ENCODE results near the gene RPS21.

DNA sequence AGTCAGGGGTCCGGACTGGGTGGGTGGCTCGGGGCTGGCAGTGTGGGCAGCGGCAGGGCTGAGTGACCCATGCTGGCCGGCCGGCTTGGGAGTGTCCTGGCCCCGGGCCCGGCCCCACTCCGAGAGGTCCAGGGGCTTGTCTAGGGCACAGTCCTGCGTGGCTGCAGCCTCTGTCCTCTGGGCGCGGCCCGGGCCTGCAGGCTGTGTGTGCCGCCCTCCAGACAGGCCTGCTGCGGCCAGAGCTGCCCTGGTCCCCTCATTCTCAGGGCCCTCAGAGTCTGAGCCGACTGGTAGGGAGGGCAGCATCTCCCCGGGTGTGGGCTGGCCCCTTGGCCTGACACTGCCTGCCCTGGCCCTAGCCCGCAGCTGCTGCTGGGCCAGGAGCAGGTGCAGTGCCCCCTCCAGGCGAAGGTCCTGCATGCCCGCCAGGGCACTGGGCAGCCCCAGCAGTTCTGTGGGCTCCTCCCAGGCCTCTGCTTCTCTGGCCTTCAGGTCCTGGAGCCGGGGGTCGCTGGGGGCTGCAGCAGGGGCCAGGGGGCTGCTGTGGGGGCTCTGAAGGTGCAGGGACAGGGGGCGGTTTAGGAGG, 27.1 kb downstream of the RPS21 start:
- TF ChIP-seq YY1 (IDR thresholded peaks at IDR 0.05; ENCODE audit: insufficient read depth, insufficient read length) (no peak), ZNF274 (IDR thresholded peaks at IDR 0.05; ENCODE audit: low read depth, low read length) (no peak), SUZ12 (IDR thresholded peaks at IDR 0.05; ENCODE audit: extremely low read depth, insufficient read depth, insufficient read length) (no peak)

All from NT2/D1 (cell line).